Endothelial cell of umbilical vein (primary cell): ENCODE data around the gene SLC26A8.

ENCODE experiments used
- EZH2 ChIP-seq: IDR thresholded peaks from 2 replicates; pipeline ENCODE4 v1.6.1; 2012; ENCODE audit warnings: borderline replicate concordance, low read depth, mild to moderate bottlenecking, moderate library complexity, low read length, inconsistent platforms; ENCODE audit not compliant: severe bottlenecking
- GATA2 ChIP-seq: IDR thresholded peaks from 2 replicates; pipeline ENCODE4 v1.7.0; 2011; ENCODE audit warnings: low read depth, mild to moderate bottlenecking, moderate library complexity, mixed read lengths, low read length; ENCODE audit not compliant: insufficient read length, insufficient read depth
- JUN ChIP-seq: IDR thresholded peaks from 2 replicates; pipeline ENCODE4 v1.6.1; 2011; ENCODE audit warnings: borderline replicate concordance, low read depth; ENCODE audit not compliant: insufficient read length, insufficient read depth
- POLR2A ChIP-seq: IDR thresholded peaks from 2 replicates; pipeline ENCODE4 v1.6.1; 2012; ENCODE audit warnings: low read depth, mild to moderate bottlenecking, control low read depth, low read length
- POLR2AphosphoS5 ChIP-seq: IDR thresholded peaks from 2 replicates; pipeline ENCODE4 v1.6.1; 2012; ENCODE audit warnings: low read depth, mild to moderate bottlenecking, control low read depth, low read length, moderate library complexity; ENCODE audit not compliant: insufficient read depth
- TF ChIP-seq, protein P1 (sequence below), 2 donors: IDR thresholded peaks; 1 replicate in 1 of 2; 2 replicates in 1 of 2; pipeline ENCODE4 v1.5.1; 2011; ENCODE audit warnings: low read length in 2 of 2, mild to moderate bottlenecking in 2 of 2, moderate library complexity in 2 of 2, control low read depth in 1 of 2, inconsistent platforms in 1 of 2, low read depth in 1 of 2; ENCODE audit not compliant: insufficient read depth in 1 of 2; ENCODE audit errors: extremely low read depth in 1 of 2
- TF ChIP-seq, protein P2 (sequence below): IDR thresholded peaks from 2 replicates; pipeline ENCODE4 v1.6.1; 2011; ENCODE audit not compliant: insufficient read depth, insufficient read length

DNA sequence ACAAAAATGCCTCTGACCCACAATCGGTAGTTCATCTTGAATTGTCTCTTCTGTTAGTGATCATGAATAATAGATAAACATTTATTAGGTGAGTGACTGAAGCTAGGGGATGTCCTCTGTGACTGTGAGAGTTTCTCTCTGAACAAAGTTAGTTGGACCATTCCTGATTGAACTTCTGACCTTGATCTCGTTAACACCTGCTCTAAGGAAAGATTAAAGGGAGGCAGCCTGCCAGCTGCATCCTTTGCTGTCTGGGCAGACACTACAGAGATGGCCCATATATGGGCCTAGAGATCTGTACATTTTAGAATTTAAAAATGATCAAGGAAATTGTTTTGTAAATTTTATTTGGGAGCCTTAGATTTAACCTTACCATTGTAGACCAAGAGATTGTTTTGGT lies 30.5 kb upstream of the SLC26A8 start:
- no peak for TF ChIP-seq EZH2
- TF ChIP-seq, protein P1, sequence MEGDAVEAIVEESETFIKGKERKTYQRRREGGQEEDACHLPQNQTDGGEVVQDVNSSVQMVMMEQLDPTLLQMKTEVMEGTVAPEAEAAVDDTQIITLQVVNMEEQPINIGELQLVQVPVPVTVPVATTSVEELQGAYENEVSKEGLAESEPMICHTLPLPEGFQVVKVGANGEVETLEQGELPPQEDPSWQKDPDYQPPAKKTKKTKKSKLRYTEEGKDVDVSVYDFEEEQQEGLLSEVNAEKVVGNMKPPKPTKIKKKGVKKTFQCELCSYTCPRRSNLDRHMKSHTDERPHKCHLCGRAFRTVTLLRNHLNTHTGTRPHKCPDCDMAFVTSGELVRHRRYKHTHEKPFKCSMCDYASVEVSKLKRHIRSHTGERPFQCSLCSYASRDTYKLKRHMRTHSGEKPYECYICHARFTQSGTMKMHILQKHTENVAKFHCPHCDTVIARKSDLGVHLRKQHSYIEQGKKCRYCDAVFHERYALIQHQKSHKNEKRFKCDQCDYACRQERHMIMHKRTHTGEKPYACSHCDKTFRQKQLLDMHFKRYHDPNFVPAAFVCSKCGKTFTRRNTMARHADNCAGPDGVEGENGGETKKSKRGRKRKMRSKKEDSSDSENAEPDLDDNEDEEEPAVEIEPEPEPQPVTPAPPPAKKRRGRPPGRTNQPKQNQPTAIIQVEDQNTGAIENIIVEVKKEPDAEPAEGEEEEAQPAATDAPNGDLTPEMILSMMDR (IDR thresholded peaks at IDR 0.05; ENCODE audit: extremely low read depth in 1 of 2, insufficient read depth in 1 of 2, low read depth in 1 of 2, low read length in 2 of 2), result no peak
- no peak for TF ChIP-seq POLR2A
- no peak for TF ChIP-seq JUN
- no peak for TF ChIP-seq POLR2AphosphoS5
- TF ChIP-seq, protein P2, sequence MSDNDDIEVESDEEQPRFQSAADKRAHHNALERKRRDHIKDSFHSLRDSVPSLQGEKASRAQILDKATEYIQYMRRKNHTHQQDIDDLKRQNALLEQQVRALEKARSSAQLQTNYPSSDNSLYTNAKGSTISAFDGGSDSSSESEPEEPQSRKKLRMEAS, result no peak
- no peak for TF ChIP-seq GATA2
